Hepatic stellate cell (primary cell): Measurements from ENCODE around the gene GRIFIN.
A peak's percentile ranks its signal among the peaks of the same experiment; 100 is the strongest.

Experiments
- DNase-seq: peaks from one replicate; pipeline ENCODE4 v3.0.0; 2011; ENCODE audit warnings: low spot score

The GRIFIN gene

GRCh38 chr7:2476298-2476697 is at the start of gene GRIFIN:
Gene GRIFIN (minus strand): TSS chr7:2476398. CDS start chr7:2476383, 15 bp downstream.
- DNase-seq = no peak

GRCh38 chr7:2524808-2525657 is 48.8 kb upstream of the GRIFIN start:
- no peak for DNase-seq

- DNase-seq = peak; percentile 84
These were observed 48.0 kb upstream of the GRIFIN start for GRCh38 chr7:2523941-2524807.

GRCh38 chr7:2523461-2523936 is 47.3 kb upstream of the GRIFIN start:
- no peak for DNase-seq

GRCh38 chr7:2522780-2523433 is 46.7 kb upstream of the GRIFIN start:
- DNase-seq = peak; percentile 67

GRCh38 chr7:2521952-2522591 is 45.9 kb upstream of the GRIFIN start:
- no peak for DNase-seq

- no peak for DNase-seq
These were observed 45.1 kb upstream of the GRIFIN start for GRCh38 chr7:2521341-2521745.

- DNase-seq = no peak
These were observed 44.6 kb upstream of the GRIFIN start for GRCh38 chr7:2520761-2521290.

- DNase-seq = peak; percentile 67
These were observed 44.0 kb upstream of the GRIFIN start for GRCh38 chr7:2520131-2520760.

GRCh38 chr7:2519119-2519930 is 43.1 kb upstream of the GRIFIN start, which contains the start of gene LFNG:
Gene LFNG (plus strand): TSS chr7:2519774. CDS start chr7:2519862, 88 bp downstream.
- peak; percentile 98 for DNase-seq

GRCh38 chr7:2518737-2519118 is 42.5 kb upstream of the GRIFIN start:
- no peak for DNase-seq

GRCh38 chr7:2517678-2518507 is 41.7 kb upstream of the GRIFIN start:
- no peak for DNase-seq

- DNase-seq = peak; percentile 97
These were observed 40.8 kb upstream of the GRIFIN start for GRCh38 chr7:2517026-2517425.

- no peak for DNase-seq
These were observed 40.0 kb upstream of the GRIFIN start for GRCh38 chr7:2516194-2516555.

- no peak for DNase-seq
These were observed 39.4 kb upstream of the GRIFIN start for GRCh38 chr7:2515424-2516193.

- no peak for DNase-seq
These were observed 38.5 kb upstream of the GRIFIN start for GRCh38 chr7:2514473-2515423.

- no peak for DNase-seq
These were observed 37.5 kb upstream of the GRIFIN start for GRCh38 chr7:2513702-2514101.
